ENCODE measurements around the gene STAP2.

GRCh38 chr19:4316956-4317355, 21.7 kb downstream of the STAP2 start:
- TF ChIP-seq EZH2 (IDR thresholded peaks at IDR 0.05) (no peak), POLR2AphosphoS5 (IDR thresholded peaks at IDR 0.05; ENCODE audit: borderline replicate concordance, low read depth, low read length) (no peak)
